ENCODE results near the gene PRKN.

Gene PRKN

DNA sequence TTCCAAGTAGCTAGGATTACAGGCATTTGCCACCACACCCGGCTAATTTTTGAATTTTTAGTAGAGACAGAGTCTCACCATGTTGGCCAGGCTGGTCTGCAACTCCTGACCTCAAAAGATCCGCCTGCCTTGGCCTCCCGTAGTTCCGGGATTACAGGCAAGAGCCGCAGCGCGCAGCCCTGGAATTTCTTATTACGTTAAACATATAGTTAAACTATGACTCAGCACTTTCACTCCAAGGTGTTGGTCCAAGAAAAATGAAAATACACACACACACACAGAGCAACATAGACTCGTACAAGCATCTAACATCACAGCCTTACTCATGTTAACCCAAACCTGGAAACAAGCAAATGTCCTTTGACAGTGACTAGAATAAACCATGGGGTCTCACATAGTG, 663.9 kb downstream of the PRKN start:
- H3K4me3 ChIP-seq (replicated peaks; ENCODE audit: insufficient read depth, low read length) = no peak overlapping the region
- no peak for DNase-seq (ENCODE audit: low read depth in 1 of 2, low spot score in 1 of 2)
- H3K27me3 ChIP-seq (ENCODE audit: insufficient read depth, poor library complexity, severe bottlenecking) = no peaks in the 10 kb centered on the region
- H3K27ac ChIP-seq (replicated peaks) = no peak overlapping the region
- TF ChIP-seq, protein P1, sequence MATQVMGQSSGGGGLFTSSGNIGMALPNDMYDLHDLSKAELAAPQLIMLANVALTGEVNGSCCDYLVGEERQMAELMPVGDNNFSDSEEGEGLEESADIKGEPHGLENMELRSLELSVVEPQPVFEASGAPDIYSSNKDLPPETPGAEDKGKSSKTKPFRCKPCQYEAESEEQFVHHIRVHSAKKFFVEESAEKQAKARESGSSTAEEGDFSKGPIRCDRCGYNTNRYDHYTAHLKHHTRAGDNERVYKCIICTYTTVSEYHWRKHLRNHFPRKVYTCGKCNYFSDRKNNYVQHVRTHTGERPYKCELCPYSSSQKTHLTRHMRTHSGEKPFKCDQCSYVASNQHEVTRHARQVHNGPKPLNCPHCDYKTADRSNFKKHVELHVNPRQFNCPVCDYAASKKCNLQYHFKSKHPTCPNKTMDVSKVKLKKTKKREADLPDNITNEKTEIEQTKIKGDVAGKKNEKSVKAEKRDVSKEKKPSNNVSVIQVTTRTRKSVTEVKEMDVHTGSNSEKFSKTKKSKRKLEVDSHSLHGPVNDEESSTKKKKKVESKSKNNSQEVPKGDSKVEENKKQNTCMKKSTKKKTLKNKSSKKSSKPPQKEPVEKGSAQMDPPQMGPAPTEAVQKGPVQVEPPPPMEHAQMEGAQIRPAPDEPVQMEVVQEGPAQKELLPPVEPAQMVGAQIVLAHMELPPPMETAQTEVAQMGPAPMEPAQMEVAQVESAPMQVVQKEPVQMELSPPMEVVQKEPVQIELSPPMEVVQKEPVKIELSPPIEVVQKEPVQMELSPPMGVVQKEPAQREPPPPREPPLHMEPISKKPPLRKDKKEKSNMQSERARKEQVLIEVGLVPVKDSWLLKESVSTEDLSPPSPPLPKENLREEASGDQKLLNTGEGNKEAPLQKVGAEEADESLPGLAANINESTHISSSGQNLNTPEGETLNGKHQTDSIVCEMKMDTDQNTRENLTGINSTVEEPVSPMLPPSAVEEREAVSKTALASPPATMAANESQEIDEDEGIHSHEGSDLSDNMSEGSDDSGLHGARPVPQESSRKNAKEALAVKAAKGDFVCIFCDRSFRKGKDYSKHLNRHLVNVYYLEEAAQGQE (IDR thresholded peaks at IDR 0.05; ENCODE audit: insufficient replicate concordance, low read depth) = no peak
- no peak for TF ChIP-seq CTCF (IDR thresholded peaks at IDR 0.05; ENCODE audit: insufficient read depth, low read length)

DNA sequence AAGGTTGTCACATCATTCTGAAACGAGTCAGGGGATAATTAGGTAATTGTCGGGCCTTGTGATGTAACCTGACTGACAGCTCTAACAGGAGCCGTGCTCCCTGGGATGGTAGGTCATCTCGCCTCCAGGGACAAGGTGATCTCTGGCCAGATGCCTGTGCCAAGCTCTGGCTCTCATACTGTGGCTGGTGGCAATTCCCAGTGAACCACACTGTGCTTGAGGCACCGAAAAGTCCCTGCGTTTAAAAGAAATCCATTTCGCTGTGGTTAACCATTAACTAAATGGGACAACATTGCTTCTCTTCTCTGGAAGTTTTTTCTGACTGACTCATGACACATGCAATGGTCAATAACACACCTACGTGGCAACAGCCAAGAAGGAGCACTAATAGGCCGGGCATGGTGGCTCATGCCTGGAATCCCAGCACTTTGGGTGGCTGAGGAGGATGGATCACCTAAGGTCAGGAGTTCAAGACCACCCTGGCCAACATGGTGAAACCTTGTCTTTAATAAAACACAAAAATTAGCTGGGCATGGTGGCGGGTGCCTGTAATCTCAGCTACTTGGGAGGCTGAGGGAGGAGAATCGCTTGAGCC, 669.2 kb downstream of the PRKN start:
- TF ChIP-seq POLR2AphosphoS5 (IDR thresholded peaks at IDR 0.05; ENCODE audit: low read depth) (no peak), CTCF (IDR thresholded peaks at IDR 0.05; ENCODE audit: insufficient read depth, low read length) (no peak), GABPA (IDR thresholded peaks at IDR 0.05; ENCODE audit: low read depth) (no peak), SPI1 (IDR thresholded peaks at IDR 0.05; ENCODE audit: borderline replicate concordance, low read depth) (no peak)
- TF ChIP-seq, protein P1 (IDR thresholded peaks at IDR 0.05; ENCODE audit: insufficient replicate concordance, low read depth) = no peak

DNA sequence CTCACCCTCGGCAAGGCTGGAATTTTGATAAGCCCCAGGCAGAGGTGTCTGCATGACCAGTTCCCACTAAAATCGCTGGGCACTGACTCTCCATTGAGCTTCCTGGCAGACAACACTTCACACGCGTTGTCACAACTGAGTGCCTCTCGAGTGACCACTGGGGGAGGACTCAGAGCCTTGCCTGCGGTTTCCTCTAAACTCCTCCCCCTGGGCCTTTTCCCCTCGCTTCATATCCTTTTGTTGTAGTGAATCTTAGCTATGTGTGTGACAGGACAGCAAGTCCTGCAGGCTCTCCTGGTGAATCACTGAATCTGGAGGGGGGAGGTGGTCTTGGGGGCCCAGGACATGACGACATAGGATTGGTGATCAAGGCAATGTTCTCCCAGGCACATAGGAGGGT, 670.8 kb downstream of the PRKN start:
- H3K27me3 ChIP-seq (ENCODE audit: insufficient read depth, poor library complexity, severe bottlenecking) = no peaks in the 10 kb centered on the region
- no peak for TF ChIP-seq CTCF (IDR thresholded peaks at IDR 0.05; ENCODE audit: insufficient read depth, low read length)
- TF ChIP-seq, protein P1 (IDR thresholded peaks at IDR 0.05; ENCODE audit: insufficient replicate concordance, low read depth) = no peak
- no peak for TF ChIP-seq POLR2AphosphoS5 (IDR thresholded peaks at IDR 0.05; ENCODE audit: low read depth)
- no peak for TF ChIP-seq SPI1 (IDR thresholded peaks at IDR 0.05; ENCODE audit: borderline replicate concordance, low read depth)
- TF ChIP-seq GABPA (IDR thresholded peaks at IDR 0.05; ENCODE audit: low read depth) = no peak
- H3K27ac ChIP-seq (replicated peaks) = no peak overlapping the region
- H3K4me3 ChIP-seq (replicated peaks; ENCODE audit: insufficient read depth, low read length) = no peak overlapping the region
- no peak for DNase-seq (ENCODE audit: low read depth in 1 of 2, low spot score in 1 of 2)

More for the DNA sequence above, 669.2 kb downstream of the PRKN start:
- DNase-seq (ENCODE audit: low read depth in 1 of 2, low spot score in 1 of 2) = no peak
- H3K27ac ChIP-seq (replicated peaks) = no peak overlapping the region
- no peak overlapping the region for H3K4me3 ChIP-seq (replicated peaks; ENCODE audit: insufficient read depth, low read length)
- no peaks in the 10 kb centered on the region for H3K27me3 ChIP-seq (ENCODE audit: insufficient read depth, poor library complexity, severe bottlenecking)
